Measurements from ENCODE around the gene SRRM5.

- TF ChIP-seq CTCF (IDR thresholded peaks at IDR 0.05; ENCODE audit: low read depth, low read length, poor library complexity, severe bottlenecking) (no peak), EZH2phosphoT487 (IDR thresholded peaks at IDR 0.05; ENCODE audit: borderline replicate concordance, low read length) (no peak)
These were observed 10.2 kb downstream of the SRRM5 start for GRCh38 chr19:43622070-43622469.

Data from DOHH2 (cell line).